ENCODE data around the gene ATXN2.

GRCh38 chr12:111467092-111467856 lies 131.8 kb downstream of the ATXN2 start:
- TF ChIP-seq CTCF (IDR thresholded peaks at IDR 0.05): no peak
- TF ChIP-seq EZH2phosphoT487 (IDR thresholded peaks at IDR 0.05): no peak
- no peak for TF ChIP-seq EZH2 (IDR thresholded peaks at IDR 0.05)

Data from neural progenitor cell (in vitro differentiated cells).